HepG2 (cell line): ENCODE data around the gene ZNF322. TPM values are rescaled to one million over a fixed set of nuclear protein-coding genes. Genes with fewer than 3 reads are reported as not detected.

ENCODE experiments used
- ATAD3A ChIP-seq: sonication (generic); formaldehyde crosslinking; IDR thresholded peaks from 2 replicates; pipeline ENCODE4 v1.4.0; 2020; ENCODE audit warnings: missing genetic modification reagents
- LCORL ChIP-seq, 2 experiments: fragments of 450-650 bp in 1 of 2; sonication (generic) in 1 of 2; formaldehyde crosslinking in 1 of 2; IDR thresholded peaks; 2 replicates each; pipeline versions ENCODE4 v1.5.0 to v1.6.1; 2017 to 2020; ENCODE audit warnings: antibody characterized with exemption in 1 of 2, missing genetic modification reagents in 1 of 2
- NCOA2 ChIP-seq: sonication (generic); formaldehyde crosslinking; IDR thresholded peaks from 2 replicates; pipeline ENCODE4 v1.8.0; 2022; ENCODE audit warnings: inconsistent platforms
- RBFOX2 ChIP-seq: fragments of 200-400 bp; formaldehyde crosslinking; IDR thresholded peaks from 2 replicates; pipeline ENCODE4 v1.6.1; 2017; ENCODE audit warnings: low read depth, mild to moderate bottlenecking, low read length
- REXO4 ChIP-seq: sonication (generic); formaldehyde crosslinking; IDR thresholded peaks from 2 replicates; pipeline ENCODE4 v1.8.0; 2022; ENCODE audit warnings: missing genetic modification reagents, mild to moderate bottlenecking, borderline replicate concordance
- RXRB ChIP-seq: IDR thresholded peaks from 2 replicates; pipeline ENCODE4 v1.6.1; 2016; ENCODE audit warnings: borderline replicate concordance, missing genetic modification reagents, missing compliant biosample characterization
- SMC3 ChIP-seq: IDR thresholded peaks from 2 replicates; pipeline ENCODE4 v1.6.1; 2011; ENCODE audit warnings: low read length, improper control_type of control experiment
- WIZ ChIP-seq: sonication (generic); formaldehyde crosslinking; IDR thresholded peaks from 2 replicates; pipeline ENCODE4 v1.5.1; 2020; ENCODE audit warnings: mild to moderate bottlenecking, missing genetic modification reagents
- ZNF746 ChIP-seq: sonication (generic); formaldehyde crosslinking; IDR thresholded peaks from 2 replicates; pipeline ENCODE4 v1.8.0; 2022; ENCODE audit warnings: mild to moderate bottlenecking, missing genetic modification reagents
- ZNF749 ChIP-seq: sonication (generic); formaldehyde crosslinking; IDR thresholded peaks from 2 replicates; pipeline ENCODE4 v1.8.0; 2022; ENCODE audit warnings: mild to moderate bottlenecking, missing genetic modification reagents, moderate library complexity, borderline replicate concordance
- ZNF839 ChIP-seq: sonication (generic); formaldehyde crosslinking; IDR thresholded peaks from 2 replicates; pipeline ENCODE4 v1.4.0; 2020; ENCODE audit warnings: missing genetic modification reagents, mild to moderate bottlenecking, borderline replicate concordance
- ZSCAN30 ChIP-seq: sonication (generic); formaldehyde crosslinking; IDR thresholded peaks from 2 replicates; pipeline ENCODE4 v1.5.0; 2020; ENCODE audit warnings: mild to moderate bottlenecking, missing genetic modification reagents
- polyA plus RNA-seq, 8 experiments: library from polyadenylated mRNA; depleted of rRNA in 3 of 8; stranded (reverse) in 7 of 8; unstranded in 1 of 8; fragments of >200 nt; fragmentation: Illumina TruSeq in 4 of 8; extraction: Trizol in 4 of 8; gene quantifications; 2 replicates each; pipeline versions ENCODE4 v1.2.1 to v1.2.3, GENCODE V29; 2011 to 2016; ENCODE audit warnings: low read depth in 4 of 8, missing spikeins in 1 of 8, mixed read lengths in 1 of 8; ENCODE audit not compliant: insufficient read depth in 1 of 8
- total RNA-seq, 5 experiments: library from RNA; depleted of rRNA; stranded (reverse); fragments of >200 nt; fragmentation: Illumina TruSeq; extraction: Trizol; gene quantifications; 2 replicates each; pipeline ENCODE4 v1.2.3, GENCODE V29; 2016; ENCODE audit warnings: low read depth in 1 of 5
- TF ChIP-seq, protein P1 (sequence below): sonication (generic); formaldehyde crosslinking; IDR thresholded peaks from 2 replicates; pipeline ENCODE4 v1.4.0; 2020; ENCODE audit warnings: mild to moderate bottlenecking, missing genetic modification reagents
- TF ChIP-seq, protein P2 (sequence below): sonication (generic); formaldehyde crosslinking; IDR thresholded peaks from 2 replicates; pipeline ENCODE4 v1.8.1; 2023; ENCODE audit warnings: mild to moderate bottlenecking, inconsistent platforms, moderate library complexity, missing genetic modification reagents, borderline replicate concordance
- TF ChIP-seq, protein P3 (sequence below): IDR thresholded peaks from 2 replicates; pipeline ENCODE4 v1.6.1; 2016; ENCODE audit warnings: missing biosample characterization, missing genetic modification reagents, low read depth
- TF ChIP-seq, protein P4 (sequence below): sonication (generic); formaldehyde crosslinking; IDR thresholded peaks from 2 replicates; pipeline ENCODE4 v1.5.1; 2020; ENCODE audit warnings: mild to moderate bottlenecking, missing genetic modification reagents, borderline replicate concordance
- TF ChIP-seq, protein P5 (sequence below): IDR thresholded peaks from 2 replicates; pipeline ENCODE4 v1.6.1; 2016

ZNF322 gene
- total and polyA plus RNA-seq, 2 of the 13 experiments (the other 11 are each of a cell fraction or from before 2014, with no cell fraction given): 8.3 to 22.8 TPM

DNA sequence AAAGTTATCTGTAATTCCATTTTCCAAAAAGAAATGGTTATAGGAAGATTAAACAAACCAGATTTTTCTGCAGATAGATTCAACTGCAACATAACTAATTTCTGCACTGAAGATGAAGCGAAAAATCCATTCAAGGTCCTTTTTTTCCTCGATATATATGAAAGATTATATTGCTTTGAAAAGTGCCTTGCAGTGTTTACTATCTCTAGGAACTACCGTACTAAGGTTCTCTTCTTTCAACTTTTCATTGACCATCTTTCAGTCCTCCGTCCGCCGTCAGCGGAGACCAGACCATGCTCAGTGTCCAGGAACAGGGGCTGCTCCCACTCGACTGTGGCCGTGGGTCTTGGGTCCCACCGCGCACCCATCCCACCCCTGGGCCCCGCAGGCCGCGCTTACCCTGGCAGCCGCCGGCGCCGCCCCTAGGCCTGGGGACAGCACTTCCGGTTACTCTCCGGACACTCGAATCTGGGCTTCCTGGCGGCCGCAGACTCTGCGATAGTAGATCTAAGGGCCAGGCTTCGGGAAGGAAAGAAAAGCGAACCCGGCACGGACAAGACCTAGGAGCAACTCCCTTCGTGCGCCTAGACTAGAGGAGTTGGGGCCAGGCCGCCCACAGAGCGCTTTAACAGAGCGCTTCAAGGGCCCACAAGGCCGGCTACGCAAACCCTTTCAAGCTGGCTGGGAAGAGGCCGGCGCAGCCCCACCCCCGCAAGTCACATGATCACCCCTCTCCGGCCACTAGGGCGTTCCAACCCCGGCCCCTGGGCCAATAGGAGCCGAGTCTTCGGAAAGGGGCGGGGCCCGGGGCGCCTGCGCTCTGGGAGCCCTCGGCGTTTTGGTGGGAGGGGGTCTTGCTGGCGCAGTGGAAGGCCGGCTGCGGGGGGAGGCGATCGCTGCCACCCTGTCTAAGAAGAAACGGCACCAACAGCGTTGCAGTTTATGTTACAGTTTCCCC is at the start of gene ZNF322 (continued):
- TF ChIP-seq WIZ (CRISPR knock-in tag) (no peak), NCOA2 (CRISPR knock-in tag) (peak; percentile 36), RXRB (CRISPR knock-in tag) (no peak; the same call in 1 of the 2 replicates), ZNF746 (no peak), LCORL (IDR thresholded peaks at IDR 0.05) (no peak), LCORL (CRISPR knock-in tag; IDR thresholded peaks at IDR 0.05) (peak; percentile 60; the same call in 1 of the 2 replicates), ZSCAN30 (CRISPR knock-in tag) (peak; percentile 56; the same call in 1 of the 2 replicates), RBFOX2 (peak; percentile 94), SMC3 (no peak), REXO4 (no peak), ZNF749 (peak; percentile 23; the same call in 1 of the 2 replicates), ATAD3A (CRISPR knock-in tag) (no peak), ZNF839 (no peak)
- TF ChIP-seq, protein P1, sequence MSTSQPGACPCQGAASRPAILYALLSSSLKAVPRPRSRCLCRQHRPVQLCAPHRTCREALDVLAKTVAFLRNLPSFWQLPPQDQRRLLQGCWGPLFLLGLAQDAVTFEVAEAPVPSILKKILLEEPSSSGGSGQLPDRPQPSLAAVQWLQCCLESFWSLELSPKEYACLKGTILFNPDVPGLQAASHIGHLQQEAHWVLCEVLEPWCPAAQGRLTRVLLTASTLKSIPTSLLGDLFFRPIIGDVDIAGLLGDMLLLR (CRISPR knock-in tag): peak; percentile 58; the same call in 1 of the 2 replicates
- TF ChIP-seq, protein P2, sequence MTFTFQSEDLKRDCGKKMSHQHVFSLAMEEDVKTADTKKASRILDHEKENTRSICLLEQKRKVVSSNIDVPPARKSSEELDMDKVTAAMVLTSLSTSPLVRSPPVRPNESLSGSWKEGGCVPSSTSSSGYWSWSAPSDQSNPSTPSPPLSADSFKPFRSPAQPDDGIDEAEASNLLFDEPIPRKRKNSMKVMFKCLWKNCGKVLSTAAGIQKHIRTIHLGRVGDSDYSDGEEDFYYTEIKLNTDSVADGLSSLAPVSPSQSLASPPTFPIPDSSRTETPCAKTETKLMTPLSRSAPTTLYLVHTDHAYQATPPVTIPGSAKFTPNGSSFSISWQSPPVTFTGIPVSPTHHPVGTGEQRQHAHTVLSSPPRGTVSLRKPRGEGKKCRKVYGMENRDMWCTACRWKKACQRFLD (CRISPR knock-in tag): peak; percentile 81; the same call in 1 of the 2 replicates
- TF ChIP-seq, protein P3, sequence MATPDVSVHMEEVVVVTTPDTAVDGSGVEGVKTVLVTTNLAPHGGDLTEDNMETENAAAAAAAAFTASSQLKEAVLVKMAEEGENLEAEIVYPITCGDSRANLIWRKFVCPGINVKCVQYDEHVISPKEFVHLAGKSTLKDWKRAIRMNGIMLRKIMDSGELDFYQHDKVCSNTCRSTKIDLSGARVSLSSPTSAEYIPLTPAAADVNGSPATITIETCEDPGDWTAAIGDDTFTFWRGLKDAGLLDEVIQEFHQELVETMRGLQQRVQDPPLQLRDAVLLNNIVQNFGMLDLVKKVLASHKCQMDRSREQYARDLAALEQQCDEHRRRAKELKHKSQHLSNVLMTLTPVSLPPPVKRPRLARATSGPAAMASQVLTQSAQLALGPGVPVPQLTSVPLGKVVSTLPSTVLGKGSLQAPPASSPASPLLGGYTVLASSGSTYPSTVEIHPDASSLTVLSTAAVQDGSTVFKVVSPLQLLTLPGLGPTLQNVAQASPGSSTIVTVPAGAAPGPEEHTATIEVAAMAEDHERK (CRISPR knock-in tag): no peak
- TF ChIP-seq, protein P4, sequence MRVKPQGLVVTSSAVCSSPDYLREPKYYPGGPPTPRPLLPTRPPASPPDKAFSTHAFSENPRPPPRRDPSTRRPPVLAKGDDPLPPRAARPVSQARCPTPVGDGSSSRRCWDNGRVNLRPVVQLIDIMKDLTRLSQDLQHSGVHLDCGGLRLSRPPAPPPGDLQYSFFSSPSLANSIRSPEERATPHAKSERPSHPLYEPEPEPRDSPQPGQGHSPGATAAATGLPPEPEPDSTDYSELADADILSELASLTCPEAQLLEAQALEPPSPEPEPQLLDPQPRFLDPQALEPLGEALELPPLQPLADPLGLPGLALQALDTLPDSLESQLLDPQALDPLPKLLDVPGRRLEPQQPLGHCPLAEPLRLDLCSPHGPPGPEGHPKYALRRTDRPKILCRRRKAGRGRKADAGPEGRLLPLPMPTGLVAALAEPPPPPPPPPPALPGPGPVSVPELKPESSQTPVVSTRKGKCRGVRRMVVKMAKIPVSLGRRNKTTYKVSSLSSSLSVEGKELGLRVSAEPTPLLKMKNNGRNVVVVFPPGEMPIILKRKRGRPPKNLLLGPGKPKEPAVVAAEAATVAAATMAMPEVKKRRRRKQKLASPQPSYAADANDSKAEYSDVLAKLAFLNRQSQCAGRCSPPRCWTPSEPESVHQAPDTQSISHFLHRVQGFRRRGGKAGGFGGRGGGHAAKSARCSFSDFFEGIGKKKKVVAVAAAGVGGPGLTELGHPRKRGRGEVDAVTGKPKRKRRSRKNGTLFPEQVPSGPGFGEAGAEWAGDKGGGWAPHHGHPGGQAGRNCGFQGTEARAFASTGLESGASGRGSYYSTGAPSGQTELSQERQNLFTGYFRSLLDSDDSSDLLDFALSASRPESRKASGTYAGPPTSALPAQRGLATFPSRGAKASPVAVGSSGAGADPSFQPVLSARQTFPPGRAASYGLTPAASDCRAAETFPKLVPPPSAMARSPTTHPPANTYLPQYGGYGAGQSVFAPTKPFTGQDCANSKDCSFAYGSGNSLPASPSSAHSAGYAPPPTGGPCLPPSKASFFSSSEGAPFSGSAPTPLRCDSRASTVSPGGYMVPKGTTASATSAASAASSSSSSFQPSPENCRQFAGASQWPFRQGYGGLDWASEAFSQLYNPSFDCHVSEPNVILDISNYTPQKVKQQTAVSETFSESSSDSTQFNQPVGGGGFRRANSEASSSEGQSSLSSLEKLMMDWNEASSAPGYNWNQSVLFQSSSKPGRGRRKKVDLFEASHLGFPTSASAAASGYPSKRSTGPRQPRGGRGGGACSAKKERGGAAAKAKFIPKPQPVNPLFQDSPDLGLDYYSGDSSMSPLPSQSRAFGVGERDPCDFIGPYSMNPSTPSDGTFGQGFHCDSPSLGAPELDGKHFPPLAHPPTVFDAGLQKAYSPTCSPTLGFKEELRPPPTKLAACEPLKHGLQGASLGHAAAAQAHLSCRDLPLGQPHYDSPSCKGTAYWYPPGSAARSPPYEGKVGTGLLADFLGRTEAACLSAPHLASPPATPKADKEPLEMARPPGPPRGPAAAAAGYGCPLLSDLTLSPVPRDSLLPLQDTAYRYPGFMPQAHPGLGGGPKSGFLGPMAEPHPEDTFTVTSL (CRISPR knock-in tag): no peak
- TF ChIP-seq, protein P5, sequence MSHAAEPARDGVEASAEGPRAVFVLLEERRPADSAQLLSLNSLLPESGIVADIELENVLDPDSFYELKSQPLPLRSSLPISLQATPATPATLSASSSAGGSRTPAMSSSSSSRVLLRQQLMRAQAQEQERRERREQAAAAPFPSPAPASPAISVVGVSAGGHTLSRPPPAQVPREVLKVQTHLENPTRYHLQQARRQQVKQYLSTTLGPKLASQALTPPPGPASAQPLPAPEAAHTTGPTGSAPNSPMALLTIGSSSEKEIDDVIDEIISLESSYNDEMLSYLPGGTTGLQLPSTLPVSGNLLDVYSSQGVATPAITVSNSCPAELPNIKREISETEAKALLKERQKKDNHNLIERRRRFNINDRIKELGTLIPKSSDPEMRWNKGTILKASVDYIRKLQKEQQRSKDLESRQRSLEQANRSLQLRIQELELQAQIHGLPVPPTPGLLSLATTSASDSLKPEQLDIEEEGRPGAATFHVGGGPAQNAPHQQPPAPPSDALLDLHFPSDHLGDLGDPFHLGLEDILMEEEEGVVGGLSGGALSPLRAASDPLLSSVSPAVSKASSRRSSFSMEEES (CRISPR knock-in tag): peak; percentile 84
